GM10266 (cell line): ENCODE measurements around the gene ESPNL.

Experiments
- DNase-seq: peaks from one replicate; pipeline ENCODE4 v3.0.0; 2012; ENCODE audit errors: extremely low spot score
- CTCF ChIP-seq: IDR thresholded peaks from 2 replicates; pipeline ENCODE4 v1.5.1; 2012; ENCODE audit warnings: mild to moderate bottlenecking, low read depth; ENCODE audit not compliant: control insufficient read depth, insufficient read depth; ENCODE audit errors: missing control alignments

ESPNL gene

GRCh38 chr2:238067939-238068338 is 32.2 kb upstream of the ESPNL start:
- no peak for TF ChIP-seq CTCF

GRCh38 chr2:238069021-238069709 is 31.0 kb upstream of the ESPNL start:
- no peak for DNase-seq
- no peak for TF ChIP-seq CTCF

More at GRCh38 chr2:238067939-238068338, 32.2 kb upstream of the ESPNL start:
- no peak for DNase-seq

GRCh38 chr2:238069877-238070276 is 30.3 kb upstream of the ESPNL start:
- TF ChIP-seq CTCF, result no peak
- DNase-seq, result no peak

- no peak for TF ChIP-seq CTCF
- no peak for DNase-seq
These were observed 24.7 kb upstream of the ESPNL start for GRCh38 chr2:238075397-238075796.

GRCh38 chr2:238077292-238077691 is 22.8 kb upstream of the ESPNL start:
- DNase-seq, result no peak
- no peak for TF ChIP-seq CTCF

GRCh38 chr2:238079874-238080327 is 20.2 kb upstream of the ESPNL start:
- DNase-seq, result no peak
- no peak for TF ChIP-seq CTCF

GRCh38 chr2:238080518-238080917 is 19.6 kb upstream of the ESPNL start:
- no peak for TF ChIP-seq CTCF
- no peak for DNase-seq
